Panc1 (cell line): ENCODE results near the gene SNX9.

Experiments used
- POLR2AphosphoS5 ChIP-seq: IDR thresholded peaks from 2 replicates; pipeline ENCODE4 v1.6.1; 2012; ENCODE audit warnings: mild to moderate bottlenecking, low read depth, low read length, moderate library complexity
- REST ChIP-seq, 2 experiments: IDR thresholded peaks; 2 replicates each; pipeline ENCODE4 v1.6.1; 2011 to 2012; ENCODE audit warnings: low read depth in 2 of 2, control low read depth in 1 of 2, low read length in 1 of 2, mild to moderate bottlenecking in 1 of 2, moderate library complexity in 1 of 2; ENCODE audit not compliant: insufficient read depth in 1 of 2
- SIN3A ChIP-seq: IDR thresholded peaks from 2 replicates; pipeline ENCODE4 v1.6.1; 2012; ENCODE audit warnings: low read depth, mild to moderate bottlenecking, low read length, moderate library complexity, borderline replicate concordance; ENCODE audit not compliant: insufficient read depth
- TF ChIP-seq, protein P1 (sequence below): fragments of 450-650 bp; IDR thresholded peaks from 2 replicates; pipeline ENCODE4 v1.5.1; 2017; ENCODE audit warnings: mild to moderate bottlenecking

DNA sequence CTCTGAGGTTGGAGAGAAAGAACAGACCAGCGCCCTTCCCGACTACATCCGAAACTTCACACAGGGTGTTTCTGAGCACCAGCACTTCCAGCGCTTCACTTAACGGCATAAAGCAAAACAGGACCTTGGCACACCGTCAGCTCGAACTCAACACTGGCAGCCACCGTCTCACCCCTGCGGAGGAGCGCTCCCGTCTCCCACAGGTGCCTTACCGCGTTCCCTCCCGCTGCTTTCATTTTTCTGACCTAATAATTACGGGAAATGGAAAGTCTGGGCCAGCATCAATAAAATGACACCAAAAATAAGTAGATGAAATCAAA, 120.9 kb downstream of the SNX9 start:
- TF ChIP-seq, protein P1, sequence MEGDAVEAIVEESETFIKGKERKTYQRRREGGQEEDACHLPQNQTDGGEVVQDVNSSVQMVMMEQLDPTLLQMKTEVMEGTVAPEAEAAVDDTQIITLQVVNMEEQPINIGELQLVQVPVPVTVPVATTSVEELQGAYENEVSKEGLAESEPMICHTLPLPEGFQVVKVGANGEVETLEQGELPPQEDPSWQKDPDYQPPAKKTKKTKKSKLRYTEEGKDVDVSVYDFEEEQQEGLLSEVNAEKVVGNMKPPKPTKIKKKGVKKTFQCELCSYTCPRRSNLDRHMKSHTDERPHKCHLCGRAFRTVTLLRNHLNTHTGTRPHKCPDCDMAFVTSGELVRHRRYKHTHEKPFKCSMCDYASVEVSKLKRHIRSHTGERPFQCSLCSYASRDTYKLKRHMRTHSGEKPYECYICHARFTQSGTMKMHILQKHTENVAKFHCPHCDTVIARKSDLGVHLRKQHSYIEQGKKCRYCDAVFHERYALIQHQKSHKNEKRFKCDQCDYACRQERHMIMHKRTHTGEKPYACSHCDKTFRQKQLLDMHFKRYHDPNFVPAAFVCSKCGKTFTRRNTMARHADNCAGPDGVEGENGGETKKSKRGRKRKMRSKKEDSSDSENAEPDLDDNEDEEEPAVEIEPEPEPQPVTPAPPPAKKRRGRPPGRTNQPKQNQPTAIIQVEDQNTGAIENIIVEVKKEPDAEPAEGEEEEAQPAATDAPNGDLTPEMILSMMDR: no peak
- no peak for TF ChIP-seq POLR2AphosphoS5
- no peak for TF ChIP-seq SIN3A
- TF ChIP-seq REST (IDR thresholded peaks at IDR 0.05; ENCODE audit: insufficient read depth in 1 of 2, low read depth in 2 of 2, low read length in 1 of 2): no peak
